HG03045 (cell line): ENCODE measurements around the gene GAPT.

Source experiments
- ATAC-seq: cut with Tn5 transposase; IDR thresholded peaks from one replicate; pipeline ENCODE4 v1.9.1; 2021; ENCODE audit warnings: mild to moderate bottlenecking, moderate library complexity; ENCODE audit not compliant: unreplicated experiment

GAPT gene

DNA sequence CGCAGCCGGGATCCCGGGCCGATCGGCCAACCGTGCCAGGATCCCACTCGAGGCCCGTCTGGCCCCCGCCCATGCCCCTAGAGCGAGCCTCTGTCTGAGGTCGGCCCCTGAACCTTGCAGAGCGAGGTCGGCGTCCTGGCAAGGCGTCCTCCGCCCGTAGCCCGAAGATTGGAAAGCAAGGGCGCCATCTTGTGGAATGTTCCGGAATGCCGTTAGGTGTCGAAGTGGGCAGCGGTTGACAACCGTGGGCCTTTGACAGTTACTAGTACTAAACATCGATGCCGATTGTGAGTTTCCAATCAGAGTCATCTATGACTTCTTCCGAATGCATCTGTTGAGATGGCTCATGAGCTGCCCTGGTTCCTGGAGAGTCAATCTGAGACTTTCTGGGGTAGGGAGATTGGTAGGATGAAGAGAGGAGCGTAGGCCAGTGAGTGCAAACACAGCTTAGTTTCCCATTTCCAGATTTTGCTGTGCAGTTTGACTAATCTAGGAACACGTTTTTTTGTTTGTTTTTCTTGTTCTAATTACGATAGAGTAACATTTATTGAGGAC lies 30.4 kb upstream of the GAPT start:
- peak; percentile 78 for ATAC-seq

DNA sequence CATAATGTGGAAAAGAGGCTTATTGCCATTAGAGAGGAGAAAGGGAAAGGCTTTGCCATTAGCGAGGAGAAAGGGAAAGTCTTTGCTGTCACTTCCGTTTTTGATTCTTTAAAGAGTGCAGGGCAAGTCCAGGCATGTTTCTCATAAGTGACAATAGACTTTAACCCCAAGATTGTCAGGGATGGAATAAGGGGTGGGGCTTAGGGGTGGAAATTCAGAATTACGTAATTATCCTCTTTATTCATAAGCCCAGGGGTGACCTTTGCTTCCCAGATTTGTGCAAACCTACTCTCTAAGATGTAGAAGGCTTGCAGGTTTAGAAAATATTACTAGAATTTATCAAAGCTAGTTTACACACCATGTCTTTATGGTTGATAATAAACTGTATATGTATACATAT lies 29.1 kb upstream of the GAPT start:
- no peak for ATAC-seq

DNA sequence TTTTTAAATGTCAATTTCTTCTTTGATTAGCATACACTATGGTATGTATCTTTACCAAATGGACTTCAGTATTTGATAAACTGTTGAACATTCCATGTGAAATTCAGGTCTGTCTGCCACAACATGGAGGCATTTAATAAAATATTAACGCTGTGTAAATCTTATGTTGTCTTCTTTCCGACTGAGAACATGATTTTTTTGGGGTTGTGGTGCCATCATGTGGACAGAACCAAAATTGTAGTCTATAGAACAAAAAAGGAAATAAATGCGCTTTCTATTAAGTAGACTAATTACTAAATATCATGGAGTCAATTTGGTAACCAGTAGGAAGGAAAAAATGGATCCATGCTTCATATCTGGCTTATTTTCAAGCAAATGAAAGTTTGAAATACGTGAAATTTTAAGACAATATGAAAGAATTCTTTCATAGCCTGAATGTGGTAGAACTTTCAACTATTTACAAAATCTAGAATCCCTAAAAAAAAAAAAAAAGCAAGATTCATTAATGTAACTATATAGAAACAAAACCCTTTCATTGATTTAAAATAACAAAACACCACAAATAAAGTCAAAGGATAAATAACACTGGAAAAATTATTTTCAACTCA lies 28.5 kb upstream of the GAPT start:
- no peak for ATAC-seq

DNA sequence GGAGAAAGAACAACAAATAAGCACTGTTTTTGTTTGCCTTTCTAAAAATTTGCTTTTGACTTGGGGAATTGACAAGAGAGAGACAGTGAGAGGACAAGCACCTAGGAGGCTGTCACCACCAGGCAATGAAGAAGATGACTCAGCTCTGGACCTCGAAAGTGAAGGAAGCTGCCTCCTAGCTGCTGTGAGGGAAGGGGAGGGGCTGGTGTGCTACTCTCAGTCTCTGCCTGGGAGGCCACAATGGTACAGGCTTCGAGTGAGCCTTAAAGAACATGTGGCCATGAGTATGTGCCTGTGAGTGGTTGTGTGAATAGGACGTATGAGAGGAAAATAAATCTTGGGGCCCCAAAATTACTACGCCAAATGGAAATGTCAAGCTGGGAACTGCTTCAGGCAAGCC lies 24.3 kb upstream of the GAPT start:
- peak; percentile 99 for ATAC-seq

DNA sequence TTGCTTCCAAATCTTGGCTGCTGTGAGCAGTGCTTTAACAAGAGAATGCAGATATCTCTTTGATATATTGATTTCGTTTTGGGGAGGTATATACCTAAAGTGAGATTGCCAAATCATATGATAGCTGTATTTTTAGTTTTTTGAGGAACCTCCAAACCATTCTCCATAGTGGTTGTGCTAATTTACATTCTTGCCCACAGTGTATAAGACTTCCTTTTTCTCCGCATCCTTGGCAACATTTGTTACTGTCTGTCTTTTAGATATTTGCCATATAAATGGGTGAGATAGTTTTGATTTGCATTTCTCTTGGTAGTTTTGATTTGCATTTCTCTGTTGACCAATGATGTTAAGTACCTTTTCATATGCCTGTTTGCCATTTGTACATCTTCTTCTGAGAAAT lies 21.3 kb upstream of the GAPT start:
- no peak for ATAC-seq

DNA sequence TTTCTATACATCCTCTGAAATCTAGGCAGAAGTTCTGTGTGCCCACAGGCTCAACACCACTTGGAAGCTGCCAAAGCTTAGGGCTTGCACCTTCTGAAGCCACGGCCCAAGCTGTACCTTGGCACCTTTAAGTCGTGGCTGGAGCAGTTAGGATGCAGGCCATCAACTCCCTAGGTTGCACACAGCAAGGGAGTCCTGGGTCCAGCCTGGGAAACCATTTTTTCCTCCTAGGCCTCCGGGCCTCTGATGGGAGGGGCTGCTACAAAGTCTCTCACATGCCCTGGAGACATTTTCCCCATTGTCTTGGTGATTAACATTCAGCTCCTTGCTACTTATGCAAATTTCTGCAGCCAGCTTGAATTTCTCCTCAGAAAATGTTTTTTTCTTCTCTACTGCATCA lies 15.8 kb upstream of the GAPT start:
- no peak for ATAC-seq

DNA sequence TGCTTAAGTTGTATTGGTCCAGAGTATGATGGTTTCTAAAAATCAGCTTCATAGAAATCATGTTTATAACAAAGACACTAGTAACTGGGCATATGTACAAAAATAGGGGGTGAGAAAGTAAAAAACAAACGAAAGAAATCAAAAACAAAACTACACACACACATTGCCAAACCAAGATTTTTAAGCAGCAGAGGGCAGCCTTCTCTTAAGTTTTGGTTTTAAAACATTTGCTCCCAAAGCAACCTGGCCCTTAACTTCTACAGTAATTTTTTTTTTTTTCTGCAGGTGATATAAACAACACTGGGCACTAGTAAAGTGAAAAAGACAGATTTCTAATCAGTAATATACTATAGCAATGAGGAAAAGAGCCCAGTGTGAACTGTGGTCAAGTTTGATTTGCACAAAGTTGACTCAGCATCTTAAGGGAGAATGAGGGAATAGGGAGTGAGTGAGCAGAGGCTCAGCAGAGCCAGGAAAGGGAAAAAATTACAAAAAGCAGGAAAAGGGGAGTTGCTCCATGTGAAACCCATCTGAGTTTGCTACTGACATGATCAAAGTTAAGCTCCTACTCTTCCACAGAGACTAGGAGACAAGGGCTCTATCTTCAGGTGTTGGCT lies 13.4 kb upstream of the GAPT start:
- ATAC-seq = no peak

DNA sequence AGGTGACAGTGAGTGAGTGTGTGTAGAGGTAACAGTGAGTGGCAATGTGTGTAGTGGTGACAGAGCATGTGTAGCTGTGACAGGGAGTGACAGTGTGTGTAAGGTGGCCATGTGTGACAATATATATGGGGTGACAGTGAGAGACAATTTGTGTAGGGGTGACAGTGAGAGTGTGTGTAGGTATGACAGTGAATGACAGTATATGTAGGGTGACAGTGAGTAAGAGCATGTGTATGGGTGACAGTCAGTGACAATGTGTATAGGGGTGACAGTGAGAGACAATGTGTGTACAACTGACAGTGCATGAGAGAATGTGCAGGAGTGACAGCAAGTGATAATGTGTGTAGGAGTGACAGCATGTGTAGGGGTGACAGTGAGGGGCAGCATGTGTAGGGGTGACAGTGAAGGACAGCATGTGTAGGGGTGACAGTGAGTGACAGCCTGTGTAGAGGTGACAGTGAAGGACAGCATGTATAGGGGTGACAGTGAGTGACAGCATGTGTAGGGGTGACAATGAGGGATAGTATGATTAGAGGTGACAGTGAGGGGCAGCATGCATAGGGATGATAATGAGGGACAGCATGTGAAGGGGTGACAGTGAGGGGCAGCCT lies 10.1 kb upstream of the GAPT start:
- no peak for ATAC-seq

DNA sequence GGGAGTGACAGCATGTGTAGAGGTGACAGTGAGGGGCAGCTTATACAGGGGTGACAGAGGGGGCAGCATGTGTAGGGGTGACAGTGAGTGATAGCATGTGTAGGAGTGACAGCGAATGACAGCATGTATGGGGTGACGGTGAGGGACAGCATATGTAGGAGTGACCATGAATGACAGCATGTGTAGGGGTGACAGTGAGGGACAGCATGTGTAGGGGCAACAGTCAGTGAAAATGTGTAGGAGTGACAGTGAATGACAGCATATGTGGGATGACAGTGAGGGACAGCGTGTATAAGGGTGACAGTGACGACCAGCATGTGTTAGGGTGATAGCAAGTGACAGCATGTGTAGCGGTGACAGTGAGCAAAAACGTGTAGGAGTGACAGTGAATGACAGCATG lies 9.4 kb upstream of the GAPT start:
- ATAC-seq = no peak

DNA sequence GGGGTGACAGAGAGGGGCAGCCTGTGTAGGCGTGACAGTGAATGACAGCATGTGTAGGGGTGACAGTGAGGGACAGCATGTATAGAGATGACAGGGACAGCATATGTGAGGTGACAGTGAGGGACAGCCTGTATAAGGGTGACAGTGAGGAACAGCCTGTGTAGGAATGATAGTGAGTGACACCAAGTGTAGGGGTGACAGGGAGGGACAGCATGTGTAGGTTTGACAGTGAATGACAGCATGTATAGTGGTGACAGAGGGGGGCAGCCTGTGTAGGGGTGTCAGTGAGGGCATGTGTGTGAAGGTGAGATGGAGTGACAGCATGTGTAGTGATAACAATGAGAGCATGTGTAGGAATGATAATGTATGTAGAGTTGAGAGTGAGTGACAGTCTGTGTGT lies 8.7 kb upstream of the GAPT start:
- ATAC-seq = no peak

DNA sequence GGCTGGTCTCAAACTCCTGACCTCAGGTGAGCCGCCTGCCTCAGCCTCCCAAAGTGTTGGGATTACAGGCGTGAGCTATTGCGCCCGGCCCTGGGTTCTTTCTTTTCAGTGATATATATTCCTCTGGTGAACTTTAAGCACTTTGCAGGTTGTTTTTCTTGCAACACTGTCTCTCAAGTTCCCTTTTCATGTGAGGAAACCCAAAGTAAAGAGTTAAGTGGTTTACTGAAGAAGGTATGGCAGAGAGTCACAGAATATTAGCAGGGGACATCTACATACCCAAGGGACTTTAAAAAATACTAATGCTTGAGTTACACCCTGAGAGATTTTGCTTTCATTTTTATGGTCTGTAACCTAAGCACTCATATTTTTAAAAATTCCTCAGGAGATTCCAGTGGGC lies 6.7 kb upstream of the GAPT start:
- ATAC-seq = no peak

DNA sequence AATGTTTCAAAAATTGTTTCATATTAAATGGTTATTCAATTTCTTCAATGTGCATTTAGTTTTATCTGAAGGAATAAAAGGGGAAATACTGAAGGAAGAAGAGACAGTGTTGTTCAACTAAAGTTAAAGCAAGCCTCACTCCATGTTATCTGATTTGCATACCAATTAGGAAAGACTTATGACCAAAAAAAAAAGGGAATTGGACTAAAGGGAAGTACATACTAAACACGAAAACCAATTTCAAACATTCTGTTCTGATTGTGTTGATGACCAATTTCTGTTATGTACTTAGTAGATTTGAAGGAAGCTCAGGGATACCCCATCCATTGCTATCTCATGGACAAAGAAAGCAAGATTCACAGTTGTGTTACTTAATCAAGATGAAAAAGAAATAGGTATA lies 4.9 kb upstream of the GAPT start:
- ATAC-seq = no peak

DNA sequence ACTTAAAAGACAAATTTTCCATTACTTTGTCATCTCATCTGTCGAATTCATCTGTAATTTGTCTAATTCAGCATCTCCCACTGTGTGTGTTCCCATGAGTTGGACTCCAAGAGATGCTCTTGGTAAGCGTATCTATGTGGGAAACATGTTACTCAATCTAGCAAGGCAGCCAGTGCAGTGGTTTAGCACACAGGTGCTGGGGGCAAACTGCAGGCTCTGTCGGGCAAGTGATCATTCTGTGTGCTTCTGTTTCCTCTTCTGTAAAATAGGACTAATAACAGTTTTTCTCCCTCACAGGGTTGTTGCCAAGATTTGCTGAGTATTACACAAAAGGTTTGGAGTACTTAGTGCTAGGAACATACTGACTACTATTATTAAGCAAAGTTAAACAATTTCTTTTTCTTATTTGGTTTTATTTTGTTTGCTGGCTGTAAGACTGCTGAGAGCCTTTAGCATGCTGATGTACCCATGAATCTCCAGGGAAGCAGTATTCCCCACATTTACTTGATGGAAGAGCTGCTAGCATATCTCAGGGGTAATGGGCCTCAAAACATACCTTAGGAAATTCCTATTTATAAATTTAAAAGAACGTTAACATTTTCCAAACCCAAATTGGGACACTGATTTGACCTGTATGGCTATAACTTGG lies 709 bp upstream of the GAPT start:
- ATAC-seq = no peak

DNA sequence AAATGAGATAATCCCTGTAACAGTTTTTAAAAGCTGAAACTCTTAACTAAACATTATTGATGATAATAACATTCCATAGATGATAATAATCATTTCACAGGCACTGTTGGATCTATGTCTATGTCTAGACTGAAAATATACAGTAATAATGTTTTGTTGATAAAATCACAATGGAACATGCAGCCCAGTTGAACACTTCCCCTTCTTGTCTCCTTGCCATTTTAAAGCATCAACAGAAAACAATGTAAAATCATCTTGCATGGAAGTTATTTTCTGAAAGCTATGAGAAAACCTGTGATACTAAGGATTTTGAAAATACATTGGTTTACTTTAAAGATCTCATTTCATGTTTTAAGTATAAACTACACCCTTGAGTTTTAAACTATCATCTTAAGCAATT lies 1.9 kb downstream of the GAPT start:
- no peak for ATAC-seq

DNA sequence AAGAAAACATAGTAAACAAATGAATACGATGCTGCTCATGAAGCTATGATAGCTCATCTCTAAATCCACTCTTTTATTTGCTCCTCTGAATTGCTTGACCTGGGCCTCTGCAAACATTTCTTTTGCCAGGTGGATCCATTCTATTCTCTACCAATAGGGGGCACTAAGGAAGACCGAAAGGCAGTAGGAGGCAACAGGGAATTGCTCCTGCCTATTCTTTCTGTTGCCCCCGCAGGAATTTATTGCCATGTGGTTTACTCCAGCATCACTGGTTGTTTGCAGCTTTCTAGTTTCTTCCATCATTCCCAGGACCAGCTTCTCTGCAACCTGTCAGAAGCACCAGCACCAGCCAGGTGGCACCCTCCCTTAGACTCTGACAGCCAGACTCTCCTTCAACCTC lies 5.3 kb downstream of the GAPT start:
- ATAC-seq = no peak

DNA sequence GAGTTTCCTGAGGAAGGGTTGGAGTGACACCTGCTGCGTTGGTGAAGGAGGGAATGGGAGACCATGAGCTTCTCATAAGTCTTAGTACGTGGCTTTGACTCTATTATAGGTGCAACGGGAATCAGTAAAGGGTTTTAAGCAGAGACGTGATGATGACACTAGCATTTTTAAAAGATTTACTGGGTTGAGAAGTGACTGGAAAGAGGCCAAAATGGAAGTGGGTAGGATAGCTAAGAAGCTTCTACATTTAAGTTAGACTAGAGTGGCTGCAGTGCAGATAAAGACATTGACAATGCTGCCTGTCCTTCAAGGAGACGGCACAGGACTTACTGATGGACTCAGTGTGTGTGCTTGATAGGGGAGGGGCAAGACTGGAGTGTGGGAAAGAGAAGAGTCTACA lies 6.2 kb downstream of the GAPT start:
- no peak for ATAC-seq

DNA sequence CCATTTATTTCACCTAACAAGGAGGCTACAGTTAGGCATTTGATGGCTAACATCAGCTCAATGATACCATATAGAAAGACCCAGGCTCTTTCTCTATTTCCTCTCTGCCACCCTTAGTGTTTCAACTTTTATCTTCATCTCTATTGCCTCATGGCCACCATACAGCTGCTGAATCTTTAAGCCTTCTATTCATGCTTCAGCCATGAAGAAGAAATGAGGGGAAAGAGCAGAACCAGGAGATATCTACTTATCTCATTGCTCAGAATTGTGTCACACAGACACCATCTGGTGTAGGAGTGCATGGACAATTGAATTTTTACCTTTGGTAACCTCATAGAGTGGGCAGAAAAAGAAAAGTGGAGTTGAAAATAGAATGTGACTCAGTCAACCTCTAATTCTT lies 6.7 kb downstream of the GAPT start:
- no peak for ATAC-seq

DNA sequence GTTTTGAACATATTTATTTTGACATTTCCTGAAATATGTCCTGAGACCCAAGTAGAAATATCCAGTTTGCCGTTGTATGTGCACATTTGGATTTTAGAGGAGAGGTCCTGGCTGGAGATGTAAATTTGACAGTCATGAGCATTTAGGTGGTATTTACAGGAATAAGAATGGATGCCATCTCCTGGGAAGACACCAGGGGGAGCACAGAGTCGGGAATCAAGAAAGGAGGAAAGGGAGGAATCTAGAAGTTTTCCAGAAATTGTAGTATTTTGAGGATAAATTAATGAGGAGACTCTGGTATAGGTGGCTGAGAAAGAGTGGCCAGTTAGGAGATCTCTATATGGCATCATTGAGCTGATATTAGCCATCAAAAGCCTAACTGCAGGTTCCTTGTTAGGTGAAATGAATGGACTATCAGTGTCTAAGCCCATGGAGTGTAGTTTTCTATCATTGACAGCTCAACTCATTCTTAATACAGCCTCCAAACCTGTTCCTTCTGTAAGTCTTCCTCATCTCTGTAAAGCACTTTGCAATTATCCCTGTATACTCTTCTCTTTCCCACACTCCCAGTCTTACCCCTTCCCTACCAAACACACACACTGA lies 7.2 kb downstream of the GAPT start:
- no peak for ATAC-seq

DNA sequence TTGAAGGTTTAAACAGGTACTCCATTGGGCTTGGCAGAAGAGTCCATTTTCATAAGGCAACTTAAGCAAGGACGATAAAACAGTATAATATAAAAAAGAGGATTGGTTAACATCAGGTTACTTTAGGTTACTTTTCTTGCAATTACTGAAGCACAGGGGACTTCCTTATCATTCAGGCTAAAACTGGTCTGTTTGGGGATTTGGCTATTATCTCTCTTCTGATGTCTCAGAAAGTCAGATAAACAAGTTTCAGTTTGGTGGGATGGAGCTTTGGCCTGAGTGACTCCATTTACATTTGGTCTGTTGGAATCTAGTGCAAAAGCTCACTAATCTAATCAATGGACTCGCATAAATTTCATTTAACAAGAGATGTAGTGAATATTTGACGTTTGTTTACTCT lies 8.0 kb downstream of the GAPT start:
- ATAC-seq = no peak

DNA sequence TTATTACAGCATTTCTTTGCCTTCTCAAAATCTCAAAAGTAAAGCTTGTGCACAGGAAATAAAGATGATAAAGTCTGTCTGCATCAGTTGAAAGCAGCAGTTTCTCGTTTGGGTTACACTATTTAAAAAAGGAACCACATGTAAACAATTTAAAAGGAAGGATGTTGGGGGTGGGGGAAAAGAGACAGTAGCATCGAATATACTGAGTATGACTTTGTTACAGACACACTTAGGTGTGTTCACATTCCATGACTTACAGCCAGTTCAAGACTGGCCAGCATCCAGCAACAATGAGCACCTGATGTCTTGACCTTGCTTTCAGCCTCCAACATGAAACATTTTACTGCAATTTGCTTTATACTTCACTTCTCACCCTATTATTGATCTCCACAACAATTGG lies 8.7 kb downstream of the GAPT start:
- no peak for ATAC-seq

DNA sequence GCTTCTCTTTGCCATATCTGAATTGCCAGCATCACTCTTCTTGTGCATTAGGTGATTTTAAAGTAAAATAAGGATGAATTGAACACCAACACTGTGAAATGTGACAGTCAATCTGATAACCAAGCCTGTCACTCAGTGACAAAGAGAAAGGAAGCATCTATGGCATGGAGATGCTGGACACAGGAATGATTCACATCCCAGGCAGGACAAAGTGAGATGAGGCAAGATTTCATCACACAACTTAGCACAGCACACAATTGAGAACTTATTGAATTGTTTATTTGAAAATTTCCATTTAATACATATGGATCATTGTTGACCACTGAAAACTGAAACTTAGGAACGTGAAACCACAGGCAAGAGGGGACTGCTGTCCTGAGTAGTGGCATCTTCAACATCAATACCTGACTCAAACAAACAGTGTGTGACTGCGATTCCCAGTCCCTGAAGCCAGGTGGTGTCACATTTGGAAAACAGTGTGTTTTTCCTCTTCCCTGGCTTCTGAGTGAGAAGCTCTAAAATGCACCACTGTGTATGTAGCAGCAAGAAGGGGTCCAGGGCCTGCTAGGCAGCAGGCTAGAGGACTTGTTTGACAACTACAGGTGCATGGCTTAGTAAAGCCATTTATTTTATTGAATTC lies 10.7 kb downstream of the GAPT start:
- ATAC-seq = no peak
